ENCODE measurements around the gene MIEF1. TPM values are rescaled to one million over a fixed set of nuclear protein-coding genes. Genes with fewer than 3 reads are reported as not detected.

Gene MIEF1
- total RNA-seq, 4 donors from 2014 or later: 12.8 to 27.1 (median 20.2) TPM

GRCh38 chr22:39473851-39474250 lies 28.2 kb upstream of the MIEF1 start:
- no peak overlapping the region for H3K4me3 ChIP-seq (ENCODE audit: low read depth, poor library complexity, severe bottlenecking)
- no peak for DNase-seq (ENCODE audit: low spot score in 2 of 2)
- TF ChIP-seq CTCF (IDR thresholded peaks at IDR 0.05): no peak
- no peak for TF ChIP-seq POLR2A (IDR thresholded peaks at IDR 0.05)
- intact Hi-C loops (cut with DNase I; ENCODE audit: low total_unique reads): no loop called here
- WGBS, 2 donors: 93 to 94% methylated on average over 5 of the region's 5 CpGs

- 82 to 87% methylated on average over 10 to 11 of the region's 11 CpGs for WGBS, 2 donors
- no peak for DNase-seq (ENCODE audit: low spot score in 2 of 2)
- TF ChIP-seq POLR2A (IDR thresholded peaks at IDR 0.05): no peak
- TF ChIP-seq CTCF (IDR thresholded peaks at IDR 0.05): no peak
- intact Hi-C loops (cut with DNase I; ENCODE audit: low total_unique reads): no loop called here
- no peak overlapping the region for H3K4me3 ChIP-seq (ENCODE audit: low read depth, poor library complexity, severe bottlenecking)
Observed at GRCh38 chr22:39474351-39475111, 27.6 kb upstream of the MIEF1 start.

GRCh38 chr22:39475337-39475736 lies 26.8 kb upstream of the MIEF1 start:
- no peak for DNase-seq (ENCODE audit: low spot score in 2 of 2)
- TF ChIP-seq POLR2A (IDR thresholded peaks at IDR 0.05): no peak
- TF ChIP-seq CTCF (IDR thresholded peaks at IDR 0.05): no peak
- no peak overlapping the region for H3K4me3 ChIP-seq (ENCODE audit: low read depth, poor library complexity, severe bottlenecking)
- intact Hi-C loops (cut with DNase I; ENCODE audit: low total_unique reads): no loop called here
- WGBS, 2 donors: 52 to 55% methylated on average over 9 of the region's 9 CpGs

- no peak for DNase-seq (ENCODE audit: low spot score in 2 of 2)
- intact Hi-C loops (cut with DNase I; ENCODE audit: low total_unique reads): no loop called here
- TF ChIP-seq CTCF (IDR thresholded peaks at IDR 0.05) (no peak), POLR2A (IDR thresholded peaks at IDR 0.05) (no peak)
- 65 to 68% methylated on average over 3 of the region's 3 CpGs for WGBS, 2 donors
- H3K4me3 ChIP-seq (ENCODE audit: low read depth, poor library complexity, severe bottlenecking): no peak overlapping the region
Observed at GRCh38 chr22:39475902-39476301, 26.2 kb upstream of the MIEF1 start.

- TF ChIP-seq CTCF (IDR thresholded peaks at IDR 0.05): no peak
- TF ChIP-seq POLR2A (IDR thresholded peaks at IDR 0.05): no peak
- 77 to 85% methylated on average over 13 of the region's 13 CpGs for WGBS, 2 donors
- no peak for DNase-seq (ENCODE audit: low spot score in 2 of 2)
- H3K4me3 ChIP-seq (ENCODE audit: low read depth, poor library complexity, severe bottlenecking): no peak overlapping the region
- intact Hi-C loops (cut with DNase I; ENCODE audit: low total_unique reads): no loop called here
Observed at GRCh38 chr22:39476664-39477063, 25.4 kb upstream of the MIEF1 start.

GRCh38 chr22:39477542-39477941 lies 24.5 kb upstream of the MIEF1 start:
- WGBS, 2 donors: 91 to 92% methylated on average over 9 of the region's 9 CpGs
- TF ChIP-seq POLR2A (IDR thresholded peaks at IDR 0.05): no peak
- TF ChIP-seq CTCF (IDR thresholded peaks at IDR 0.05): no peak
- DNase-seq (ENCODE audit: low spot score in 2 of 2): no peak
- intact Hi-C loops (cut with DNase I; ENCODE audit: low total_unique reads): no loop called here
- no peak overlapping the region for H3K4me3 ChIP-seq (ENCODE audit: low read depth, poor library complexity, severe bottlenecking)

Data from lower leg skin (tissue), 4 donors.